Activated CD8-positive, alpha-beta memory T cell treated with anti-CD3 and anti-CD28 coated beads, Interleukin-2, amount 50 U/mL, for 48 hours (primary cell): ENCODE data around the gene CD1C.
"Not testable (repeated sequence)": the region's sequence is repeated elsewhere in the genome, so short reads cannot be mapped to it uniquely, and the experiment has no call there.

Experiments used
- DNase-seq: peaks from one replicate; pipeline ENCODE4 v3.0.0-alpha.2; 2020

The CD1C gene

GRCh38 chr1:158289811-158290210 is at the start of gene CD1C:
CD1C (plus strand) TSS chr1:158289923; CDS start chr1:158290065, 142 bp downstream.
- DNase-seq: no peak

GRCh38 chr1:158246650-158247049 is 43.1 kb upstream of the CD1C start:
- no peak for DNase-seq

GRCh38 chr1:158248118-158248517 is 41.6 kb upstream of the CD1C start:
- DNase-seq: no peak

GRCh38 chr1:158248771-158249170 is 41.0 kb upstream of the CD1C start:
- no peak for DNase-seq

GRCh38 chr1:158249646-158250045 is 40.1 kb upstream of the CD1C start:
- no peak for DNase-seq

- DNase-seq: no peak
Observed at GRCh38 chr1:158251163-158251562, 38.6 kb upstream of the CD1C start.

GRCh38 chr1:158255656-158256055 is 34.1 kb upstream of the CD1C start:
- no peak for DNase-seq

GRCh38 chr1:158256747-158257146 is 33.0 kb upstream of the CD1C start:
- not testable (repeated sequence) for DNase-seq

- DNase-seq: no peak
Observed at GRCh38 chr1:158257888-158258287, 31.8 kb upstream of the CD1C start.

GRCh38 chr1:158259117-158259516 is 30.6 kb upstream of the CD1C start:
- DNase-seq: no peak

- DNase-seq: no peak
Observed at GRCh38 chr1:158272681-158273080, 17.0 kb upstream of the CD1C start.

GRCh38 chr1:158274797-158275196 is 14.9 kb upstream of the CD1C start:
- no peak for DNase-seq

GRCh38 chr1:158282421-158282820 is 7.3 kb upstream of the CD1C start:
- not testable (repeated sequence) for DNase-seq

GRCh38 chr1:158283965-158284364 is 5.8 kb upstream of the CD1C start:
- no peak for DNase-seq

- DNase-seq: no peak
Observed at GRCh38 chr1:158285756-158286241, 3.9 kb upstream of the CD1C start.

- DNase-seq: no peak
Observed at GRCh38 chr1:158286487-158286886, 3.2 kb upstream of the CD1C start.

- DNase-seq: no peak
Observed at GRCh38 chr1:158286941-158287346, 2.8 kb upstream of the CD1C start.

GRCh38 chr1:158290321-158290844 is 660 bp downstream of the CD1C start:
- no peak for DNase-seq

- DNase-seq: no peak
Observed at GRCh38 chr1:158295791-158296190, 6.1 kb downstream of the CD1C start.

- DNase-seq: no peak
Observed at GRCh38 chr1:158310623-158311022, 20.9 kb downstream of the CD1C start.

- no peak for DNase-seq
Observed at GRCh38 chr1:158311066-158311465, 21.3 kb downstream of the CD1C start.

GRCh38 chr1:158323866-158324265 is 34.1 kb downstream of the CD1C start:
- no peak for DNase-seq

GRCh38 chr1:158324395-158324794 is 34.7 kb downstream of the CD1C start:
- DNase-seq: no peak

GRCh38 chr1:158327481-158327880 is 37.8 kb downstream of the CD1C start:
- DNase-seq: no peak

- DNase-seq: no peak
Observed at GRCh38 chr1:158328426-158328825, 38.7 kb downstream of the CD1C start.

GRCh38 chr1:158329300-158329699 is 39.6 kb downstream of the CD1C start:
- no peak for DNase-seq
